ENCODE results near the gene CST8.
A peak's percentile ranks its signal among the peaks of the same experiment; 100 is the strongest.
"Not testable (repeated sequence)": the region's sequence is repeated elsewhere in the genome, so short reads cannot be mapped to it uniquely, and the experiment has no call there.

The CST8 gene, protein sequence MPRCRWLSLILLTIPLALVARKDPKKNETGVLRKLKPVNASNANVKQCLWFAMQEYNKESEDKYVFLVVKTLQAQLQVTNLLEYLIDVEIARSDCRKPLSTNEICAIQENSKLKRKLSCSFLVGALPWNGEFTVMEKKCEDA

DNA sequence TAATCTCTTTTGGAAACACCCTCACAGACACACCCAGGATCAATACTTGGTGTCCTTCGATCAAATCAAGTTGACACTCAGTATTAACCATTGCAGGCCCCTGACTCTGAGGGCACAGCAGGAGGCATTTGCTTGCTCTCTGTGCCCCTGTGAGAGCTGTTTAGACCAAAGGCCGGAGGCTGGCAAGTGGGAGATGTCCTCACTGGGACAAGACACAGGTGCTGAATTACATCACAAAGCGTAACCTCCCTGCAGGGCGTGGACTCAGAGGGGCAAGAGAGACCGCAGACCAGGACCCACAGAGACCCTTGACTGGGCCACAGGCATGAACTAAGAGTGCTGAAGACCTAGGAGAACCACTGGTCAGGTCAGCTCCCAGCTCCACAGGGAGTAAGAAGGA is at the start of gene CST8:
Gene CST8, plus strand, starts transcription at position 301 of the 400 bp plus-strand sequence. CDS start 551 bp downstream, outside the sequence.
- DNase-seq (ENCODE audit: low spot score) = no peak

DNA sequence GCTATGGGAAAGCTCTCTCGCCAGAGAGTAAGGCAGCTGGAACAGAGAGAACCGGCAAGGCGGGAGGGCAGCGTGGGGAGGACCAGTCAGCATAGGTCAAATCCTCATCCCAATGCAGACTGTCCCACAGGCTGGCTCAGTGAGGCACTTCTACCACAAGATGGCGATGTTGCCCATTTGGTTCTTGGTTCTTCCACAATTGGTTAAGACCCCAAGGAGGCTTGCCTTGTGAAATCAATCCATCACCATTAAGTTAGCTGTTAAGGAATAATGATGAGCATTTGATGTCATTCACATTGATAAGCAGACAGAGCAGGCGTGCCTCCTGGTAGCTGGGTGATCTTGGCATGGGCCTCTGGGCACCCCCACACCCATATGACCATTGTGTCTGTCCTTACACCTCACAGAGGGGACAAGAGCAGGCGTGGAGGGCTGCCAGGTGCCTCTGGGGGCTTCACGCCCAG is 49.0 kb upstream of the CST8 start:
- peak; percentile 81 for DNase-seq (ENCODE audit: low spot score)

DNA sequence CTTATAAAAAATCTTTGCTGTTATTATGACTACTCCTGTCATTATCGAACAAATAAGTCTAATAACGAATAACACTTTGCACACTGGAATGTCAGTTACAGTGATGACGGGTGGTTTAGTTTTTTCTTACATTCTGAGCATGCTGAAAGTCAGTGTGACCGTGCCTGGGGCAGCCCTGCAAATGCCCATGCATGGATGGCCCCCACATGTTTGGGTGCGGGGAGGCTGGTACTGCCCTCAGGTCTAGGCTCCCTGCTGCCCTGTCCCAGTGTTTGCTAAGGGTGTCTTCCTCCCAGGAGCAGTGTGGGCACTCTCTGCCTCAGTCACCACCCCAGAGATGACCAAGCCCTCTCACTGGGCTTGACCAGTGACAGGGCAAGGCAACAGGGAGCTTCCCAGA is 48.5 kb upstream of the CST8 start:
- DNase-seq (ENCODE audit: low spot score) = no peak

DNA sequence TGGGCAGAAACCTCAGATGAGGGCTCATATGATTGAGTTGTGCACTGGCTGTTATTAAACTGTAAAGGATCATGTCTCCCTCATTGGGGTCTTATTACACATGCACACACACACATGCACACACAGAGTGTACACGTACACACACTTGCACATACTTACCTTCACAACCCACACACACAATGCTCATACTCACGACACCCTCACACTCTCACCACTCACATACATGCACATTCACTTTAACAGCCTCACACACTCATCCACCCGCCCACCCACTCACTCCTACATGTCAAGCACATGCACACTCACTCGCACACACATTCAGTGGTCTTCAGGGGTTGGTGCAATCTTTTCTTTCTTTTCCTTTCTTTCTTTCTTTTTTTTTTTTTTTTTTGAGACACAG is 46.1 kb upstream of the CST8 start:
- no peak for DNase-seq (ENCODE audit: low spot score)

DNA sequence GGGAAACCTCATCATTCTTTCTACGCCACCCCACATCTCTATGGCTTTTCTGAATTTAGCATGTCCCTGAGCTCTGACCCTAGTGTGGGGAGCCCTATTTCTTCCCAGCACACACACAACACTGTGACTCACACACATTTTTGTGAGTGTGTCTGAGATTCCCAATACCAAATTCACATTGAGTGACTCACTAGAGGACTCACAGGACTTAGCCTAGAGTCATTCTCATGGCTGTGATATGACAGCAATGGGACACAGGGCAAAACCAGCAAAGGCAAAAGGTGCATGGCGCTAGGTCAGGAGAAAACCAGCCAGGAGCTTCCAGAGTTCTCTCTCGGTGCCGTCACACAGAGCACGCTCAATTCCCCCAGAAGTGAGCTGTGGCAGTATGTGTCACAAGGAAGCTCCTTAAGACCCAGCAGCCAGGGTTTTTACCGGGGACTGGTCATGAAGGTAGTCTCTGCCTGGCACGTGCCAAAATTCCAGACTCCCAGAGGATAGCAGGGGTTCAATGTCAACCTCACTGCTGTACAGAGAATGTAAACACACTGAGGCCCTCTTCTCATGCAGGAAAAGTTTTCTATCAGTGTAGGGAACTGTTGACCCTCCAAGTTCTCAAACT is 45.2 kb upstream of the CST8 start:
- peak; percentile 79 for DNase-seq (ENCODE audit: low spot score)

DNA sequence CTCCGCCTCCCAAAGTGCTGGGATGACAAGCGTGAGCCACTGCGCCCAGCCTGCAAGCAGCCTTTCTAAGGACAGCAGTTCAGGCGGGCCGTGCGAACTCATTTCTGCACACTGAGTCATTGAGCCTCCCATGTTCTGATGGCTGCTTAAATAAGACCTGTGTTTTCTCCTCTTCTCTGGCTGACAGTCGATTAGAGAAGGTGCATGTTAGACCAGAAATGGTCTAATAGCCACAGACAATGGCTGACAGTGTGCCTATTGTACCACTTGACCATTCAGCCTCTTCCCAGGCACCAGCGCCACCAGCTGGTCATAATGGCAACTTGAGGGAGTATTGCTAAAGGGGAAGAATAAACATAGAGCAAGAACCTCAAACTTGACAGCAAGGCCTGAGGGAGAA is 44.4 kb upstream of the CST8 start:
- peak; percentile 46 for DNase-seq (ENCODE audit: low spot score)

DNA sequence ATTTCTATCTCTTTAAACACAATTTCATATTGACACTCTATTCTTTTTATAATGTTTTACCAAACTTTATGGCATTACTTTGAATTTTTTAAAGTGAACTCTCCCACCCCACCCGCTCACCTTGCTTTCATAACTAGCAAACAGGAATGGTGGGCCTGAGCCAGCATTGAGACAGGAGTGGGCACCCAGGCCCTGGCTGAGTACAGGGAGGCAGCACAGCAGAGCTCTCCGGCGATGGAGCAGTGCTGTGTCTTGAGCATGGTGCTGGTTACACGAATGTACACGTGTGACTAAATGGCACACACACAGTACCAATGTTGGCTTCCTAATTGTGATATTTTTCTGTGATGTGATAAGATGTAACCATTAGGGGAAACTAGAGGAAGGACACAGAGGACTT is 42.8 kb upstream of the CST8 start:
- DNase-seq (ENCODE audit: low spot score) = no peak

DNA sequence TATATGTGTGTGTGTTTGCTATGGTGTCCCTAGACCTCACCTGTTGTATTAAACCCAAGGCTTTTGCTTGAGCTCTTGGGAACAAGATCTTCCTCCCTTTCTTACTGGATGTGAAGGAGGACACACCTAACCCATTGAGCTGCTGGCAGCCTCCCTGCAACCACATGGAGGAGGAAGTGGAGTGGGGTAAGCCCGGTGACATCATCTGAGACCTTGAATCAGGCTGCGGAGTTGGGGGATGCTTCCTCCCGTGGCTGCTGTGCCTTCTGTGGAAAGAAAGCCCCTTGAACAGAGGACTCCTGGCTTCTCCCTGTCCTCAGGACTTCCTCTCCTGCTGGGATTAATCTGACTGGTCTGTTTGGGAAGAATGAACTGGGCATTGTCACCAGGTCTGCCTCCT is 41.5 kb upstream of the CST8 start:
- DNase-seq (ENCODE audit: low spot score) = no peak

DNA sequence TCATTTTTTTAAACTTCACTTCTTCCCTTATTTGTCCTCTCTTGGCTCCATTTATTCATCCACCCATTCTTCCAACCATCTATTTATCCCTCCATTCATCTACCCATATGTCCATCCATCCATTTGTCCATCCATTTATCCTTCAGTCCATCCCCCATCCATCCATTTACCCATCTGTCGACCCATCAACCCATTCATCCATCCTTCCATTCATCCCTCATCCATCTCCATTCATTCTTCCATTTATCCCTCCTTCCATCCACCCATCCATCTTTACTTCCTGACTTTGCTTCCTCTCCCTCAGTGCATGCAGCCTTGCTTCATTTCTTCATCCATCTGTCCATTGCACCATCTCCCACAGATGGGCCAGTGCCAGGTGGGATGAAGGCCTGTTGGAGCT is 40.0 kb upstream of the CST8 start:
- no peak for DNase-seq (ENCODE audit: low spot score)

DNA sequence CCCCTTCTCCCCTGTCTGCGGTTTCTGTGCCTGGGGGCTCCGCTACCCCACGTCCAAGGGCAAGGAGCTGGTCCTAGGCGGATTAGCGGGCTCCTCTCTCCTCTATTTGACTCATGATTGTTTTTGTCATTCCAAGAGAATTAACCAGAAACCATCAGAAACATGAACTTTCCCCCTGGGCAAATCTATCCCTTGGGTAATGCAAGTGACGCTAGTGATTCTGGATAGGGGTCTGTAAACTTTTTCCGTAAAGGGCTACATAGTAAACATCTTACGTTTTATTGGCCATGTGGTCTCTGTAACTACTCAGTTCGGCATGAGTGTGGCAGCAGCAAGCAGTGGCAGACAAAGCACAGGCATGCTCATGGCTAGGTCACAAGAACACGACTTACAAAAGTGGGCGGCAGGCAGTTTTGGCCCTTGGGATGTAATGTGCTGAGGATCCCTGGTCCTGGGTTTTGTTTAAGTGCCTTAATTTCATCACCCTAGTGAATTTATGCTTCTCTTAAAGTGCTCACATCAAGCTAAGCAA is 38.9 kb upstream of the CST8 start:
- no peak for DNase-seq (ENCODE audit: low spot score)

DNA sequence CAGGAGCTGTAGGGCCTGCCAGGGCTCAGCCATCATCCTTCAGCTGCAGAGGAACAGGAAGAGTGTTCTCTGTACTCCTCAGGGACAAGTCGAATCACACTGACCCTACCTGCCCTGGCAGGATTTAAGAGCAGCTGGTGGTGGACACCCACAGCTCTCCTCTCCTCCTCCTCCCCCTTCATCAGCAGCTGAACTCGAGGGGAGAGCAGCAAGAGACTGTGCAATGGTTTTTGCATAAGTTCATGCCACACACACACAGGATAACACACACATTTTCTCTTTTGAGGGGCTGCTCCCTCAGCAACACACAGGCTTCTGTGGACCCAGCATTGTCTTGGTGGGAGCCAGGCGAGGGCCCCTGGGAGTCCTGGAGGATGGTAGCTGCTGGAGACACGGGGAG is 38.1 kb upstream of the CST8 start, which contains the start of gene CST11:
Gene CST11, minus strand, starts transcription at position 101 of the 400 bp plus-strand sequence. Its CDS starts 65 bp downstream, at position 36.
- no peak for DNase-seq (ENCODE audit: low spot score)

DNA sequence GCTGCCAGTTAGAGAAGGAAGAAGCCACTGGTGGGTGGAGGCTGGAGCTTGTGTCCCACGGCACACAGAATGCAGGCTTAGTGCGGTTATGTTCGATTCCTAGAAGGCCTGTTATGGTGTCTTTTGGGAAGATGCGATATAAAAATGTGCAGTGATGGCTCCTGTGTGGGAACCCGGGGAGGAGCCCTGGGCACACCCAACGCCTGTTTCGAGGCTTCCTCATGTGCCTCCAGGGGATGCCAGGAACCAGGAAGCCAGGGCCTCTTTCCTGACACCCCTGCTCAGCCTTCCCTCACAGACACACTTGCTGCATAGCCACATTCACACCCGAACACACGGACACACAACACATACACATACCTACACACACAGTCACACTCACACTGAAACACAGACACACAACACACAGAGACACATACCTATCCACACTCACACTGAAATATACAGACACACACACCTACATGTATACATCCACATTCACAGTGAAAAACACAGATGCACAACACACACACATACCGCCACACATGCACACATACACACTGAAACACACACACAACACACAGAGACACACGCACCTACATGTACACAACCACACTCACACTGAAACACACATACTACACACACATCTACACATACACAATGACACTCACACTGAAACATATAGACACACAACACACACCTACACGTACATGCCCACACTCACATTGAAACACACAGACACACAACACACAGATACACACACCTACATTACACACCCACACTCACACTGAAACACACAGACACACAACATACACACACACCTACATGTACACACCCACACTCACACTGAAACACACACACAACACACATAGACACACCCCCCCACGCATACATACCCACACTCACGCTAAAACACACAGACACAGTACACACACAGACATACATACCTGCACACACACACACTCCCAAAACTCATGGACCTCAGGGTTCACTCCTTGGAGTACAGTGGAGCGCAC is 37.1 kb upstream of the CST8 start:
- DNase-seq (ENCODE audit: low spot score) = no peak

DNA sequence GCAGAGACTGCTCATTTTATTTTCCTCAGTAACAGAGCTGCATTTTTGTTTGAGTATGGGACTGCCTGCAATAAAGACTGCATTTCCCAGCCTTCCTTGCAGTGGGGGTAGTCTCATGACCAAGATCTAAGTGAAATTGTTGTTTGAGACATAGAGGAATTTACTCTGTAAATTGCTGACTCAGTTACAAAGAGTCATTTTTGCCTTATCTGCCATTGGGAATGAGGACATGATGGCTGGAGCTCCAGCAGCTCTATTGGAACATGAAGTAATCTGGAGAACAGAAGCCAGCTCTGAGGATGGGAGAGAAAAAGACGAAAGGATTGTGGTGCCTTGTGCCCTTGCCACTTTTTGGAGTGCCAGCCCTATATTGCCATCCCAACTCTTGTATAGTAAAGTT is 36.1 kb upstream of the CST8 start:
- DNase-seq (ENCODE audit: low spot score) = no peak

DNA sequence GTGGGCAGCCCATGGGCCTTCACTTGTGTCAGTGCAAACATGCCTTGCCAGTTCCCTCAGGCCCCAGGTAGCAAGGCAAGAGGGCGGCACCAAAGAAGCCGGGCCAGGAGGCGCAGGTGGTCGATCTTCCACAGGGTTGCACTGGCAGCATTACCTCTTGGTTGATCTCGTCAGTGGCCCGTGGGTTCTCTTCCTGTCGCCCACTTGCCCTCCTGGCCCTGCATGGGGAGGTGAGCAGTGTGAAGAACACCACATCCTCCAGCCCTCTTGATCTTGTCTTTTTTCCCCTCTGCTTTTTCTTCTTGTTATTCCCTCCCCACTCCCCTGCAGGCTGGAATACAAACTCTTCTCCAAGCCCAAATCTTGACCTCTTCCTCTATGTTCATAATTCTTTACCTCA is 35.3 kb upstream of the CST8 start:
- no peak for DNase-seq (ENCODE audit: low spot score)

DNA sequence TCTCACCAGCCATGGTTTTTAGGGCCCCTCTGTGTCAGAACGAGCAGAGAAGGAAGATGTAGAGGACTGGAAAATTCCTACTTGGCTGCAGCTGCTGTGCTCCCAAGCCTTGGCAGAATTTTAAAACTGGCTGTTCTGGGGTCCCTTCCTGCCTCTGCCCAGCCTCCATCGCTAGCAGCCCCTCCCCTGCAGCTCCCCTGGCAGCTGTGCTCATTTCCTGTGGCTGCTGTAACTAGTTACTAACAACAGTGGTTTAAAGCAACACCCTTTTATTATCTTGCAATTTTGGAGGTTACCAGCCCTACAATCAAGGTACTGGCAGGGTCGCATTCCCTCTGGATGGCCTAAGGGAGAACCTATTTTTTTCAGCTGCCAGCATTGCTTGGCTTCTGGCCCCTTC is 34.5 kb upstream of the CST8 start:
- DNase-seq (ENCODE audit: low spot score) = no peak

DNA sequence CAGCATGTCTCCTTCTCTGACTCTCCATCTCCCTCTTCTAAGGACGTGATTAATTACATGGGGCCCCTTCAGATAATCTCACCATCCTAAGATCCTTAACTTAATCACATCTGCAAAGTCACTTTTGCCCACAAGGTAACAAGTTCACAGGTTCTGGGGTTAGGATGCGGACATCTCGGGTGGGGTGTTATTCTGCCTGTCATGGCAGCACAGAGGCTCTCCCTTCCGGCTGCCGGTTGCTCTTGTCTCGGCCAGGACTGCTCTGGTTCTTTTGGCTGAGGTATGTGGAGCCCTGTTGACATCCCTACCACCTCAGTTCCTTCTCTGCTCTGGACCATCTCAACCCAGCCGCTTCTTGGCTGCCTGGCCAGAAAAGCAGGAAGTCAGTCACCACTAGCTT is 34.0 kb upstream of the CST8 start:
- DNase-seq (ENCODE audit: low spot score) = no peak

DNA sequence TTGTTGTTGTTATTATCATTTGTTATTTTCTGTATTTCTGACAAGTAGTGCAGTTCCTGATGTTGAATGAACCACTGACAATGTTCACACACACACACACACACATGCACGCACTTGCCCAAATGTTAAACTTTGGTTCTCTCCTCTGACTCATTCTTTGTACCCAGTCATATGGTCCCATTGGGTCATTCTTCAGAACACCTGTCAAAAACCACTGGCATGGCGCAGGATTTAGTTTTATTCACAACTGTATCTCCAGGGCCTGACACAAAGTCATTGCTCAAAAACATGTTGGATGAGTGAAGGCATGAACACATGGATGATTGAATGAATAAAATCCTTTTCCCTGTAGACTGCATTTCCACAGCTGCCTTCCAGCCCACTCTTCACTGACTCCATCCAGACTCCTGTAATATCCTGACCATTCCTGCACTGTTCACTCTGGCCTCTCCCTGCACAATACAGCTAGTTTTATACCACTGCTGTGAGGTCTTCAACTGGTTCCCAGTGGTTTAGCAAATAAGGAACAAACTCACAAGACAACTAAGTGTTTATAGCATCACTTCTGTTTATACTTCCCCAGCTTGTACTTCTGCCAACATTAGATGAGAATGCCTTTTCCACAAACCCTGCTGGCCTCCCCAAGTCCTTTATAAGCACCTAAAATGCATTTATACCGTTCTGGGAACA is 31.3 kb upstream of the CST8 start:
- DNase-seq (ENCODE audit: low spot score) = no peak

DNA sequence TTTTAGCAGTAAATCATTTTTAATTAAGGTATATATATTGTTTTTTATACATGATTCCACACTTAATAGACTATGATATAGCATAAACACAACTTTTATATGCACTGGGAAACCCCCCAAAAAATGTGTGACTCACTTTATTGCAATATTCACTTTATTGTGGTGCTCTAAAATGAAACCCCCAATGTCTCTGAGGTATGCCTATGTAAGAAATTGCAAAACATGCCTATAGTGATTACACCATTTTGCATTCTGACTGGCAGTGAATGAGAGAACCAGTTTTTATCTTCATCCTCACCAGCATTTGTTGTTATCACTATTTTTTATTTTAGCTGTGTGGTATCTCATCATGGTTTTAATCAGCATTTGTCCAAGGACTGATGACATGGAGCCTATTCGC is 29.7 kb upstream of the CST8 start:
- no peak for DNase-seq (ENCODE audit: low spot score)

DNA sequence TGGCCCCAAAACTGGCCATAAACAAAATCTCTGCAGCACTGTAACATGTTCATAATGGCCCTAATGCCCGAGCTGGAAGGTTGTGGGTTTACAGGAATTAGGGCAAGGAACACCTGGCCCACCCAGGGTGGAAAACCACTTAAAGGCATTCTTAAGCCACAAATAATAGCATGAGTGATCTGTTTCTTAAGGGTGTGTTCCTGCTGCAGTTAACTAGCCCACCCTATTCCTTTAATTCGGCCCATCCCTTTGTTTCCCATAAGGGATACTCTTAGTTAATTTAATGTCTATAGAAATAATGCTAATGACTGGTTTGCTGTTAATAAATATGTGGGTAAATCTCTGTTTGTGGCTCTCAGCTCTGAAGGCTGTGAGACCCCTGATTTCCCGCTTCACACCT is 24.0 kb upstream of the CST8 start:
- not testable (repeated sequence) for DNase-seq (ENCODE audit: low spot score)

DNA sequence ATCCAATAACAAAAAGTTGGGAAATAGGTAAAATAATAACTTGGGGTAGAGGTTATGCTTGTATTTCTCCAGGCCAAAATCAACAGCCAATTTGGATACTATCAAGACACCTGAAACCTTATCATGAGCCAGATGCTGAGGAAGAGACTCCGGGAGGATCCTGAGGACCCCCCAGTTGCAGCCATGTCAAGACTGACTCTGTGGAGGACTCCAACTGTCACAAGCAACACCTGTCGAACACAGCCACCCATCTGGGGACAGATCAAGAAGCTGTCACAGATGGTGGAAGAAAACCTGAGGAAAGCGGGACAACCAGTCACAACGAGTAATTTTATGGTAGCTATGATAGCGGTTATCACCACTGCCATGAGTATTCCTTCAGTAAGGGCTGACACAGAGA is 18.6 kb upstream of the CST8 start:
- DNase-seq (ENCODE audit: low spot score) = not testable (repeated sequence)

DNA sequence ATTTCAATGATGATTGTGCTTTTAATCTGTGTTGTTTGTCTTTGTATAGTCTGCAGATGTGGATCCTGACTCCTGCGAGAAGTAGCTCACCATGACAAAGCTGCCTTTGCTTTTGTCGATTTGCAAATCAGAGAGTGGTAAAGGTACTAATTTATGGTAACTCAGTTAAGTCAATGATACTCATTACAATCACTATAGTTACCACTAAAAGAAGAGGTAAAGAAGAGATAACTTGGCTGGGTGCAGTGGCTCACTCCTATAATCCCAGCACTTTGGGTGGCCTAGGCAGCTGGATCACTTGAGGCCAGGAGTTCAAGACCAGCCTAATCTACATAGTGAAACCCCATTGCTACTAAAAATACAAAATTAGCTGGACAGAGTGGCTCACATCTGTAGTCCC is 17.6 kb upstream of the CST8 start:
- not testable (repeated sequence) for DNase-seq (ENCODE audit: low spot score)

DNA sequence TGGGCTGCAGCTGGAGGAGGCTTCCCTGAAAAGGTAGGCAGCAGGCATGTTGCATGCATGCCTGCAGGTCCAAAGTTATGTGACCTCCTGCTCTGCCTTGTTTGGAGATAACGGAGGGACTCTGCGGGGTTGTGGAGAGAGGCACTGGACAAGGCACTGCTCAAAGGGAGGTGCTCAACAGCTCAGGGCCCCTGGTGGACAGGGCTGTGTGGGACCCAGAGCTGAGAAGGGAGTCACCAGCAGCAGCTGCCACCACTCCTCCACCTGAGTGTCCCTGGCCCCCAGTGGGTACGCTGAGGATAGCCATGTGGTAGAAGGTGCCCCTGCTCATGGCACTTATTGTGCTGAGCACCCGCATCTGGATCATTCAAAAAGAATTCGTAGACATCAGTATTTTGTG is 15.5 kb upstream of the CST8 start:
- no peak for DNase-seq (ENCODE audit: low spot score)

Measured in SW480 (cell line).